ENCODE data around the gene FSCN2. TPM values are rescaled to one million over a fixed set of nuclear protein-coding genes. Genes with fewer than 3 reads are reported as not detected.

Gene FSCN2
- total RNA-seq, 1 donor, result 5.1 TPM

DNA sequence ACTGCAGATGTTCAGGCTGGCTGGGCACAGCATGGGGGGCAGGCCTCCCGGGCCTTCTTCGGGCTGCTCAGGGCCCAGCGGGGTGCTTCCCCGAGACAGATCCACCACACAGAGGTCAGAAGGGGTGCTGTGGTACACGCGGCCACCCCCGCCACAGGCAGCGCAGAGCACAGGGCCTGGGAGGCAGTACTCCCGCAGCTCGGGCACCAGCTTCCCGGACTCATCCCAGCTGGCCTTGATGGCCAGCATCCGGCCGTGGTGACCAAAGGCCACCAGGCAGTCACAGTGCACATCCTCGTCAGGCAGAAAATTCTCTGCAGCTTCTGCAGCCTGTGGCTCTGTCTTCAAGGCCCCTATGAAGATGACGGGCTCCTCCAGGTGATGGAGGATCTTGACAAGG lies 22.1 kb downstream of the FSCN2 start:
- TF ChIP-seq, protein P1, sequence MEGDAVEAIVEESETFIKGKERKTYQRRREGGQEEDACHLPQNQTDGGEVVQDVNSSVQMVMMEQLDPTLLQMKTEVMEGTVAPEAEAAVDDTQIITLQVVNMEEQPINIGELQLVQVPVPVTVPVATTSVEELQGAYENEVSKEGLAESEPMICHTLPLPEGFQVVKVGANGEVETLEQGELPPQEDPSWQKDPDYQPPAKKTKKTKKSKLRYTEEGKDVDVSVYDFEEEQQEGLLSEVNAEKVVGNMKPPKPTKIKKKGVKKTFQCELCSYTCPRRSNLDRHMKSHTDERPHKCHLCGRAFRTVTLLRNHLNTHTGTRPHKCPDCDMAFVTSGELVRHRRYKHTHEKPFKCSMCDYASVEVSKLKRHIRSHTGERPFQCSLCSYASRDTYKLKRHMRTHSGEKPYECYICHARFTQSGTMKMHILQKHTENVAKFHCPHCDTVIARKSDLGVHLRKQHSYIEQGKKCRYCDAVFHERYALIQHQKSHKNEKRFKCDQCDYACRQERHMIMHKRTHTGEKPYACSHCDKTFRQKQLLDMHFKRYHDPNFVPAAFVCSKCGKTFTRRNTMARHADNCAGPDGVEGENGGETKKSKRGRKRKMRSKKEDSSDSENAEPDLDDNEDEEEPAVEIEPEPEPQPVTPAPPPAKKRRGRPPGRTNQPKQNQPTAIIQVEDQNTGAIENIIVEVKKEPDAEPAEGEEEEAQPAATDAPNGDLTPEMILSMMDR (IDR thresholded peaks at IDR 0.05; ENCODE audit: extremely low read depth, low read depth, low read length), result no peak
- DNase-seq (ENCODE audit: insufficient read length, low spot score, missing footprints), result peak; percentile 80
- Histone ChIP-seq H3K27ac (ENCODE audit: low read depth, low read length) (no peak overlapping the region), H3K36me3 (ENCODE audit: insufficient read depth, low read length) (peaks cover 50% of the 10 kb centered on the region), H3K4me2 (ENCODE audit: insufficient read depth, low read length) (no peak overlapping the region), H3K4me3 (ENCODE audit: insufficient read depth, low read length) (no peak overlapping the region), H3K9me3 (ENCODE audit: low read depth, low read length) (no peaks in the 10 kb centered on the region), H2AFZ (ENCODE audit: low read length) (no peak overlapping the region), H4K20me1 (ENCODE audit: insufficient read depth, low read length) (peaks cover 36% of the 10 kb centered on the region), H3K79me2 (ENCODE audit: insufficient read depth, low read length) (peaks cover 45% of the 10 kb centered on the region), H3K27me3 (ENCODE audit: insufficient read depth, low read length) (no peaks in the 10 kb centered on the region), H3K4me1 (ENCODE audit: insufficient read depth, low read length) (peaks cover 23% of the 10 kb centered on the region)

DNA sequence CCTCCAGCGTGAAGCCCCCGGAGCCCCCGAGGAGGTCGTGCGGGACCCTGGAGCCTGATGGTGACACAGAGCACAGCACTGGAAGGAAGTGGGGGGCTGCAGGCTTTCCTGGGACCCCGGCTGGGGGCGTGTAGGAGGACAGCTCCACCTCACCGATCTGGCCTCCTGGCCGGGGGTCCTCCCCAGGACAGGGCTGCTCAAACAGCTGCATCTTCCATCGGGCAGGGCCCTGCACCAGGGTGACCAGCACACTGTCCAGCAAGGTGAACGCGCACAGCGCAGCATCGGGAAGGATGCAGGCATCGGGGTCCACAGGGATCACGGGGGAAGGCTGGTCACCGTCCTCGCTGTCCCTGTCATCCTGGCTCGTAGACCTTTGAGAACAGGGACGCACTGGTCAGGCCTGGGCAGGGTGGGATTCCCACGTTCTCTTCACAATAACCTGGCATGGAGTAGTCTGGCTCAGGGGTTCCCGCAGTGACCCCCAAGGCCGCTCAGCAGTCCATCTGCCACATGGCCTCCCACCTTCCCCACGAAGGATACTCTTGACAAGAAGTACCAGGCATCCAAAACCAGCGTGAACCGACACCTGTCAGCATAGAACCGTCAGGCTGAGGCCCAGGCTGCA lies 22.8 kb downstream of the FSCN2 start:
- Histone ChIP-seq H3K4me3 (ENCODE audit: insufficient read depth, low read length) (peak overlapping the region; percentile 94), H3K79me2 (ENCODE audit: insufficient read depth, low read length) (peaks cover 45% of the 10 kb centered on the region), H4K20me1 (ENCODE audit: insufficient read depth, low read length) (peaks cover 36% of the 10 kb centered on the region), H3K4me1 (ENCODE audit: insufficient read depth, low read length) (peaks cover 24% of the 10 kb centered on the region), H3K9me3 (ENCODE audit: low read depth, low read length) (no peaks in the 10 kb centered on the region), H2AFZ (ENCODE audit: low read length) (no peak overlapping the region), H3K4me2 (ENCODE audit: insufficient read depth, low read length) (peak overlapping the region; percentile 91), H3K27ac (ENCODE audit: low read depth, low read length) (peak overlapping the region; percentile 56), H3K36me3 (ENCODE audit: insufficient read depth, low read length) (peaks cover 43% of the 10 kb centered on the region), H3K27me3 (ENCODE audit: insufficient read depth, low read length) (no peaks in the 10 kb centered on the region)
- TF ChIP-seq, protein P1 (IDR thresholded peaks at IDR 0.05; ENCODE audit: extremely low read depth, low read depth, low read length), result no peak
- DNase-seq (ENCODE audit: insufficient read length, low spot score, missing footprints), result peak; percentile 85

GRCh38 chr17:81551458-81552243 lies 23.5 kb downstream of the FSCN2 start:
- TF ChIP-seq, protein P1 (IDR thresholded peaks at IDR 0.05; ENCODE audit: extremely low read depth, low read depth, low read length), result no peak
- H3K4me1 ChIP-seq (ENCODE audit: insufficient read depth, low read length), result peaks cover 31% of the 10 kb centered on the region
- peaks cover 40% of the 10 kb centered on the region for H3K36me3 ChIP-seq (ENCODE audit: insufficient read depth, low read length)
- peaks cover 45% of the 10 kb centered on the region for H3K79me2 ChIP-seq (ENCODE audit: insufficient read depth, low read length)
- no peaks in the 10 kb centered on the region for H3K27me3 ChIP-seq (ENCODE audit: insufficient read depth, low read length)
- DNase-seq (ENCODE audit: insufficient read length, low spot score, missing footprints), result peak; percentile 95
- peak overlapping the region; percentile 94 for H3K4me3 ChIP-seq (ENCODE audit: insufficient read depth, low read length)
- H3K9me3 ChIP-seq (ENCODE audit: low read depth, low read length), result no peaks in the 10 kb centered on the region
- H3K4me2 ChIP-seq (ENCODE audit: insufficient read depth, low read length), result peak overlapping the region; percentile 91
- H3K27ac ChIP-seq (ENCODE audit: low read depth, low read length), result peak overlapping the region; percentile 56
- H4K20me1 ChIP-seq (ENCODE audit: insufficient read depth, low read length), result peaks cover 37% of the 10 kb centered on the region
- H2AFZ ChIP-seq (ENCODE audit: low read length), result peak overlapping the region; percentile 51

Measured in osteoblast (primary cell).